Left lung (tissue), 10 donors: ENCODE results near the gene TENM4. TPM values are rescaled to one million over a fixed set of nuclear protein-coding genes. Genes with fewer than 3 reads are reported as not detected.
A peak's percentile ranks its signal among the peaks of the same experiment; 100 is the strongest.

Experiments used
- ATAC-seq: fragments of 200-7000 bp; cut with Tn5 transposase; one replicate; pipeline ENCODE4 v1.9.1; 2020; ENCODE audit warnings: moderate library complexity
- DNase-seq, 4 donors: peaks; one replicate each; pipeline ENCODE4 v3.0.0-alpha.2; 2013 to 2020
- H3K27ac ChIP-seq, 2 donors: fragments of 200-600 bp; sonication (generic) in 1 of 2; one replicate each; pipeline versions ENCODE4 v1.5.0 to v1.8.0; 2020 to 2021
- H3K27me3 ChIP-seq, 2 donors: fragments of 200-600 bp; sonication (generic) in 1 of 2; one replicate each; pipeline versions ENCODE4 v1.5.0 to v1.8.0; 2020 to 2021
- H3K36me3 ChIP-seq, 2 donors: fragments of 200-600 bp; sonication (generic) in 1 of 2; one replicate each; pipeline versions ENCODE4 v1.5.0 to v1.8.0; 2020 to 2021
- H3K4me1 ChIP-seq, 2 donors: fragments of 200-600 bp; one replicate each; pipeline ENCODE4 v1.8.0; 2021
- H3K4me3 ChIP-seq, 2 donors: fragments of 200-600 bp; sonication (generic) in 1 of 2; one replicate each; pipeline versions ENCODE4 v1.5.0 to v1.8.0; 2020 to 2021; ENCODE audit warnings: mild to moderate bottlenecking in 1 of 2
- H3K9me3 ChIP-seq, 2 donors: fragments of 200-600 bp; sonication (generic) in 1 of 2; one replicate each; pipeline versions ENCODE4 v1.5.0 to v1.8.0; 2020 to 2021
- intact Hi-C, 2 donors: fragments of 100-400 bp; cut with DNase I; formaldehyde crosslinking; loops; one replicate each; pipeline versions ENCODE4 v1.11.2 to v1.14.2; 2022
- polyA plus RNA-seq, 6 donors: library from polyadenylated mRNA; unstranded; fragments of 120-200 nt; gene quantifications; one replicate each; pipeline ENCODE4 v1.2.1, GENCODE V29; 2013; ENCODE audit not compliant: insufficient read length in 6 of 6
- total RNA-seq, 2 donors: library from RNA; stranded (reverse); fragmentation: NEBNext Ultra II Directional; extraction: Animal tissue kit (Norgen Biotek cat#: 25700); gene quantifications; one replicate each; pipeline ENCODE4 v1.2.1, GENCODE V29; 2021
- TF ChIP-seq, protein P1 (sequence below), 2 donors: fragments of 200-600 bp; sonication (generic) in 1 of 2; IDR thresholded peaks; one replicate each; pipeline versions ENCODE4 v1.5.0 to v1.8.0; 2021; ENCODE audit warnings: antibody characterized with exemption in 2 of 2
- donor health status: DM: no; HTN: yes; CAD: no.
- donor health status: DM: no; HTN: no; CAD: no.

TENM4 gene
- total and polyA plus RNA-seq, 8 donors: 3.4 to 7.1 (median 5.2) TPM

DNA sequence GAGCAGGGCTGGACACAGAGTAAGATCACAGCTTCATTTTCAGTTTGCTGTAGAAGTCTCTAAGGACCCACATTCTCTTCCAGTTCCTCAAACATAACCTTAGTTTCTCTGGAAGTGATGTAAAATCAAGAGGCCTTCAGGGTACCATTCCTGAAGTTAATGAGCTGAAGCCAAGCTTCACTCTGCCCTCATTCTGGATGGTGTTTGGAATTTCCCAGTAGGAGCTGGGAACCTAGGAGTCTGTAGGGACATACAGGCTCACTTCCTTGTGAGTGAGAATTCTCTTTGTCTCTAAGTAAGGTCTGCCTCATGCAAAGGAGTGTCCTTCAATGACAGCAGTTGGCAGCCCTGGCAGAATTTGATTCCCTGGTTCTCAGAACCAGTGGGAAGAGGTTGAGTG is 723.8 kb downstream of the TENM4 start:
- H3K9me3 ChIP-seq: no peaks in the 10 kb centered on the region
- no peak overlapping the region for H3K4me3 ChIP-seq
- no peaks in the 10 kb centered on the region for H3K27me3 ChIP-seq
- no peak for DNase-seq
- H3K4me1 ChIP-seq: no peaks in the 10 kb centered on the region
- no peaks in the 10 kb centered on the region for H3K36me3 ChIP-seq
- TF ChIP-seq, protein P1, sequence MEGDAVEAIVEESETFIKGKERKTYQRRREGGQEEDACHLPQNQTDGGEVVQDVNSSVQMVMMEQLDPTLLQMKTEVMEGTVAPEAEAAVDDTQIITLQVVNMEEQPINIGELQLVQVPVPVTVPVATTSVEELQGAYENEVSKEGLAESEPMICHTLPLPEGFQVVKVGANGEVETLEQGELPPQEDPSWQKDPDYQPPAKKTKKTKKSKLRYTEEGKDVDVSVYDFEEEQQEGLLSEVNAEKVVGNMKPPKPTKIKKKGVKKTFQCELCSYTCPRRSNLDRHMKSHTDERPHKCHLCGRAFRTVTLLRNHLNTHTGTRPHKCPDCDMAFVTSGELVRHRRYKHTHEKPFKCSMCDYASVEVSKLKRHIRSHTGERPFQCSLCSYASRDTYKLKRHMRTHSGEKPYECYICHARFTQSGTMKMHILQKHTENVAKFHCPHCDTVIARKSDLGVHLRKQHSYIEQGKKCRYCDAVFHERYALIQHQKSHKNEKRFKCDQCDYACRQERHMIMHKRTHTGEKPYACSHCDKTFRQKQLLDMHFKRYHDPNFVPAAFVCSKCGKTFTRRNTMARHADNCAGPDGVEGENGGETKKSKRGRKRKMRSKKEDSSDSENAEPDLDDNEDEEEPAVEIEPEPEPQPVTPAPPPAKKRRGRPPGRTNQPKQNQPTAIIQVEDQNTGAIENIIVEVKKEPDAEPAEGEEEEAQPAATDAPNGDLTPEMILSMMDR (IDR thresholded peaks at IDR 0.05): no peak
- no peak overlapping the region for H3K27ac ChIP-seq
- ATAC-seq: no peak
- intact Hi-C loops: no loop called here

GRCh38 chr11:78715639-78716311 is 725.1 kb downstream of the TENM4 start:
- TF ChIP-seq, protein P1 (IDR thresholded peaks at IDR 0.05): peak; percentile 45 to 51
- Histone ChIP-seq H3K27ac (no peak overlapping the region), H3K36me3 (no peaks in the 10 kb centered on the region), H3K27me3 (no peaks in the 10 kb centered on the region), H3K4me1 (no peaks in the 10 kb centered on the region), H3K4me3 (no peak overlapping the region), H3K9me3 (no peaks in the 10 kb centered on the region)
- ATAC-seq: peak; percentile 90
- intact Hi-C loops: no loop called here
- peak in 3 of 4 donors; percentile 36 to 79 (median 46) for DNase-seq

DNA sequence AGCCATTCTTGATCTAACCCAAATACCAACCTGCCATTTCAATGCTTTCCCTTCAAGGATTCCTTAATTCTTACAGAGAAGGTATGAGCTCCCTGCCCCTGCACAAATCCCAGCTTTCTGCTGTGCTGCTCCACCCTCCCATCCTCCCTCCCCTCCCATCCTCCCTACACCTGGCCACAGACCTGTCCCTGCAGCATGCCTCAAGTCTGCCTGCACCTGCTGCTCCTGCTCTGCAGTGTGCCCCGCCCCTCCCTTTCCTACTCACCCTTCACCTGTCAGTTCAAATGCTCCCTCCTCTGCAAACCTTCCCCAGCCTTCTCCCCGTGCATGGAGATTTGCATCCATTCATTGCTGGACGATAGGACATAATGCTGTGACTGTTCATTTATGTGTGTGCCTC is 726.3 kb downstream of the TENM4 start:
- Histone ChIP-seq H3K27ac (no peak overlapping the region), H3K4me1 (no peaks in the 10 kb centered on the region), H3K36me3 (no peaks in the 10 kb centered on the region), H3K9me3 (no peaks in the 10 kb centered on the region), H3K4me3 (no peak overlapping the region), H3K27me3 (no peaks in the 10 kb centered on the region)
- no peak for DNase-seq
- intact Hi-C loops: no loop called here
- TF ChIP-seq, protein P1 (IDR thresholded peaks at IDR 0.05): no peak
- peak; percentile 15 for ATAC-seq

DNA sequence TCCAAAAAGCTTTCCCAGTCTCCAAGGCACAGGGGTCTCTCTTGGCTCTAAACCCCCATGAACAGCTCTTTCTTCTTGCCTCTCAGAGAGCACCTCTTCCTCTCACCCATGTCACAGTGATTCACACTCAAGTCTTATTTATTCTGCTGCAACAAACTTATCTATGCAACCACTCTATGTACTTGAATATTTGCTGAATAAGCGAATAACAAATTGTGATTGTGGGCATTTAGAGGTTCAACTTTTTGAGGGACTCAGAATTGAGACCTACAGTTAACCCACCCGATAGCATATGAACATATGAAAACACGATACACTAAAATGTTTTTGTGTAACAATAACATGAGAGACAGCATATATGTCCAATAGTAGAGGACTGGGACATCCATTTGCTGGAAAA is 729.1 kb downstream of the TENM4 start:
- intact Hi-C loops: no loop called here
- no peaks in the 10 kb centered on the region for H3K4me1 ChIP-seq
- H3K4me3 ChIP-seq: no peak overlapping the region
- no peak for ATAC-seq
- no peak for DNase-seq
- TF ChIP-seq, protein P1 (IDR thresholded peaks at IDR 0.05): no peak
- H3K27me3 ChIP-seq: no peaks in the 10 kb centered on the region
- no peaks in the 10 kb centered on the region for H3K36me3 ChIP-seq
- no peak overlapping the region for H3K27ac ChIP-seq
- H3K9me3 ChIP-seq: no peaks in the 10 kb centered on the region

- Histone ChIP-seq H3K4me1 (no peaks in the 10 kb centered on the region), H3K36me3 (no peaks in the 10 kb centered on the region), H3K4me3 (no peak overlapping the region), H3K9me3 (no peaks in the 10 kb centered on the region), H3K27me3 (no peaks in the 10 kb centered on the region), H3K27ac (no peak overlapping the region)
- TF ChIP-seq, protein P1 (IDR thresholded peaks at IDR 0.05): no peak
- no peak for ATAC-seq
- intact Hi-C loops: no loop called here
- DNase-seq: no peak
Observed at GRCh38 chr11:78710417-78710816, 730.4 kb downstream of the TENM4 start.
